Natural killer cell (primary cell): ENCODE data around the gene RAX2. TPM values are rescaled to one million over a fixed set of nuclear protein-coding genes. Genes with fewer than 3 reads are reported as not detected.
"Not testable (repeated sequence)": the region's sequence is repeated elsewhere in the genome, so short reads cannot be mapped to it uniquely, and the experiment has no call there.

Experiments used
- ATAC-seq, 3 donors: fragments of 150-1000 bp in 2 of 3; fragments of 200-7000 bp in 1 of 3; cut with Tn5 transposase; 1 replicate in 1 of 3; 2 replicates in 2 of 3; pipeline ENCODE4 v1.10.0; 2021; ENCODE audit warnings: mild to moderate bottlenecking in 2 of 3, moderate library complexity in 2 of 3
- DNase-seq, 2 donors: peaks; one replicate each; pipeline versions ENCODE4 v3.0.0 to v3.0.0-alpha.2; 2013 to 2021; ENCODE audit warnings: mixed read lengths in 1 of 2
- H3K27ac ChIP-seq: one replicate; pipeline ENCODE4 v1.5.1; 2013; ENCODE audit warnings: mild to moderate bottlenecking, low read length
- H3K27me3 ChIP-seq: one replicate; pipeline ENCODE4 v1.6.1; 2013; ENCODE audit warnings: low read length; ENCODE audit not compliant: control insufficient read depth, insufficient read depth
- H3K36me3 ChIP-seq: one replicate; pipeline ENCODE4 v1.6.1; 2013; ENCODE audit warnings: low read length; ENCODE audit not compliant: control insufficient read depth, insufficient read depth
- H3K4me1 ChIP-seq: one replicate; pipeline ENCODE4 v1.6.1; 2013; ENCODE audit warnings: low read length; ENCODE audit not compliant: control insufficient read depth, insufficient read depth
- H3K4me3 ChIP-seq: one replicate; pipeline ENCODE4 v1.5.1; 2013; ENCODE audit warnings: low read length
- H3K9me3 ChIP-seq: one replicate; pipeline ENCODE4 v1.6.1; 2013; ENCODE audit warnings: low read length; ENCODE audit not compliant: control insufficient read depth, insufficient read depth
- H3K27ac Mint-ChIP-seq, 2 donors: one replicate each; pipeline ENCODE4 v1.8.0; 2022; ENCODE audit warnings: mild to moderate bottlenecking in 2 of 2, mixed read lengths in 2 of 2, moderate library complexity in 1 of 2
- H3K27me3 Mint-ChIP-seq, 2 donors: one replicate each; pipeline ENCODE4 v1.8.0; 2022; ENCODE audit warnings: low read depth in 2 of 2, mixed read lengths in 2 of 2
- H3K36me3 Mint-ChIP-seq: one replicate; pipeline ENCODE4 v1.8.0; 2022; ENCODE audit warnings: mixed read lengths
- H3K4me1 Mint-ChIP-seq, 2 donors: one replicate each; pipeline ENCODE4 v1.8.0; 2022; ENCODE audit warnings: mixed read lengths in 2 of 2
- H3K4me3 Mint-ChIP-seq: one replicate; pipeline ENCODE4 v1.8.0; 2022; ENCODE audit warnings: mild to moderate bottlenecking, moderate library complexity, mixed read lengths
- H3K9me3 Mint-ChIP-seq, 2 donors: one replicate each; pipeline ENCODE4 v1.8.0; 2022; ENCODE audit warnings: mixed read lengths in 2 of 2
- CTCF ChIP-seq: fragments of 200-600 bp; IDR thresholded peaks from one replicate; pipeline ENCODE4 v1.8.0; 2022; ENCODE audit warnings: antibody characterized with exemption
- WGBS: methylation state at CpG from one replicate; pipeline ENCODE4 v1.1.7; 2013; ENCODE audit warnings: missing lambda C conversion rate; ENCODE audit not compliant: insufficient coverage; 5-methylcytosine and 5-hydroxymethylcytosine counted together
- intact Hi-C: fragments of 100-400 bp; cut with micrococcal nuclease; formaldehyde crosslinking; loops from one replicate; pipeline ENCODE4 v1.14.2; 2022
- total RNA-seq, 4 donors: library from RNA; stranded (reverse); fragments of 120-200 nt in 1 of 4; gene quantifications; one replicate each; pipeline versions ENCODE4 v1.2.3 to v1.2.4, GENCODE V29; 2013 to 2022

RAX2 gene
- total RNA-seq, 3 donors from 2014 or later (not counting 1 experiment from before 2014, with no cell fraction given) = not detected

- no peaks in the 10 kb centered on the region for H3K9me3 Mint-ChIP-seq
- H3K9me3 ChIP-seq = no peaks in the 10 kb centered on the region
- DNase-seq (no peak), ATAC-seq (no peak)
- 90% methylated on average over 7 of the region's 7 CpGs for WGBS
- H3K4me1 Mint-ChIP-seq = peaks cover 0 to 14% of the 10 kb centered on the region in 2 donors
- peaks cover 29% of the 10 kb centered on the region for H3K36me3 ChIP-seq
- no peaks in the 10 kb centered on the region for H3K4me1 ChIP-seq
- intact Hi-C loops = no loop called here
- no peaks in the 10 kb centered on the region for H3K36me3 Mint-ChIP-seq
- no peak for TF ChIP-seq CTCF
- H3K4me3 Mint-ChIP-seq = peak overlapping the region; percentile 13
- no peaks in the 10 kb centered on the region for H3K27me3 Mint-ChIP-seq
- H3K27ac ChIP-seq = no peak overlapping the region
- H3K27ac Mint-ChIP-seq = peak overlapping the region in 1 of 2 donors; percentile 44
- no peak overlapping the region for H3K4me3 ChIP-seq
- H3K27me3 ChIP-seq = no peaks in the 10 kb centered on the region
Observed at GRCh38 chr19:3768748-3769099, 3.3 kb downstream of the RAX2 start.

- H3K4me1 ChIP-seq = peaks cover 5% of the 10 kb centered on the region
- DNase-seq = no peak
Observed at GRCh38 chr19:3768015-3768747, 3.8 kb downstream of the RAX2 start.

GRCh38 chr19:3767050-3767449 is 5.0 kb downstream of the RAX2 start:
- Histone ChIP-seq H3K9me3 (no peaks in the 10 kb centered on the region), H3K4me1 (peaks cover 8% of the 10 kb centered on the region), H3K27ac (no peak overlapping the region), H3K36me3 (peaks cover 29% of the 10 kb centered on the region), H3K4me3 (no peak overlapping the region), H3K27me3 (no peaks in the 10 kb centered on the region)
- ATAC-seq (no peak), DNase-seq (no peak)
- Mint-ChIP-seq H3K4me1 (peaks cover 14 to 19% of the 10 kb centered on the region in 2 donors), H3K27ac (peak overlapping the region in 1 of 2 donors; percentile 76), H3K36me3 (no peaks in the 10 kb centered on the region), H3K27me3 (no peaks in the 10 kb centered on the region), H3K9me3 (no peaks in the 10 kb centered on the region), H3K4me3 (no peak overlapping the region)
- TF ChIP-seq CTCF = no peak
- WGBS = 93% methylated on average over 23 of the region's 23 CpGs
- intact Hi-C loops = no loop called here

More at GRCh38 chr19:3768015-3768747, 3.8 kb downstream of the RAX2 start:
- Mint-ChIP-seq H3K4me3 (no peak overlapping the region), H3K27me3 (no peaks in the 10 kb centered on the region), H3K27ac (no peak overlapping the region), H3K36me3 (no peaks in the 10 kb centered on the region), H3K9me3 (no peaks in the 10 kb centered on the region), H3K4me1 (peaks cover 2 to 12% of the 10 kb centered on the region in 2 donors)
- intact Hi-C loops = no loop called here
- TF ChIP-seq CTCF = no peak
- WGBS = 93% methylated on average over 25 of the region's 25 CpGs
- Histone ChIP-seq H3K36me3 (peaks cover 29% of the 10 kb centered on the region), H3K4me3 (no peak overlapping the region), H3K27ac (no peak overlapping the region), H3K9me3 (no peaks in the 10 kb centered on the region), H3K27me3 (no peaks in the 10 kb centered on the region)
- no peak for ATAC-seq

- H3K27me3 ChIP-seq = no peaks in the 10 kb centered on the region
- H3K9me3 Mint-ChIP-seq = no peaks in the 10 kb centered on the region
- no peaks in the 10 kb centered on the region for H3K27me3 Mint-ChIP-seq
- H3K36me3 Mint-ChIP-seq = no peaks in the 10 kb centered on the region
- H3K4me3 ChIP-seq = no peak overlapping the region
- peaks cover 29% of the 10 kb centered on the region for H3K36me3 ChIP-seq
- H3K4me3 Mint-ChIP-seq = no peak overlapping the region
- peaks cover 14% of the 10 kb centered on the region for H3K4me1 ChIP-seq
- WGBS = 58% methylated on average over 7 of the region's 7 CpGs
- H3K9me3 ChIP-seq = no peaks in the 10 kb centered on the region
- peaks cover 19 to 24% of the 10 kb centered on the region in 2 donors for H3K4me1 Mint-ChIP-seq
- no peak for TF ChIP-seq CTCF
- no peak overlapping the region for H3K27ac ChIP-seq
- no peak for ATAC-seq
- intact Hi-C loops = no loop called here
- no peak for DNase-seq
- H3K27ac Mint-ChIP-seq = peak overlapping the region in 1 of 2 donors; percentile 76
Observed at GRCh38 chr19:3766520-3766919, 5.5 kb downstream of the RAX2 start.

GRCh38 chr19:3765757-3766156 is 6.3 kb downstream of the RAX2 start:
- H3K36me3 Mint-ChIP-seq, H3K4me3 ChIP-seq, H3K4me3 Mint-ChIP-seq, H3K9me3 ChIP-seq, ATAC-seq, intact Hi-C loops, H3K27ac Mint-ChIP-seq, DNase-seq, H3K9me3 Mint-ChIP-seq, H3K27ac ChIP-seq, H3K27me3 ChIP-seq, H3K27me3 Mint-ChIP-seq: not testable (repeated sequence)
- H3K4me1 Mint-ChIP-seq = peaks cover 27 to 32% of the 10 kb centered on the region in 2 donors
- 97% methylated on average over 5 of the region's 5 CpGs for WGBS
- Histone ChIP-seq H3K4me1 (peaks cover 20% of the 10 kb centered on the region), H3K36me3 (peaks cover 29% of the 10 kb centered on the region)
